ENCODE results near the gene EXOC4. TPM values are rescaled to one million over a fixed set of nuclear protein-coding genes. Genes with fewer than 3 reads are reported as not detected.

Gene EXOC4
- total and polyA plus RNA-seq, 2 donors (not counting 3 experiments of a cell fraction or from before 2014, with no cell fraction given): 20.3 to 73.1 TPM

- intact Hi-C loops (cut with micrococcal nuclease): no loop called here
These were observed 130.1 kb downstream of the EXOC4 start for GRCh38 chr7:133382775-133383559.

More at GRCh38 chr7:133382775-133383559, 130.1 kb downstream of the EXOC4 start:
- TF ChIP-seq GATA2 (IDR thresholded peaks at IDR 0.05; ENCODE audit: insufficient read depth, insufficient read length, low read depth, low read length): no peak
- no peak for TF ChIP-seq POLR2AphosphoS5 (IDR thresholded peaks at IDR 0.05; ENCODE audit: insufficient read depth, low read depth, low read length)
- no peak for TF ChIP-seq MYC (IDR thresholded peaks at IDR 0.05; ENCODE audit: low read depth, low read length)
- TF ChIP-seq CTCF (IDR thresholded peaks at IDR 0.05; ENCODE audit: extremely low read depth in 1 of 2, insufficient read depth in 1 of 2, low read depth in 1 of 2, low read length in 2 of 2): no peak
- TF ChIP-seq POLR2A (IDR thresholded peaks at IDR 0.05; ENCODE audit: low read depth, low read length): no peak
- TF ChIP-seq EZH2 (IDR thresholded peaks at IDR 0.05; ENCODE audit: borderline replicate concordance, low read depth, low read length, severe bottlenecking): no peak
- TF ChIP-seq MAX (IDR thresholded peaks at IDR 0.05; ENCODE audit: insufficient read depth, insufficient read length): no peak
- no peak for TF ChIP-seq FOS (IDR thresholded peaks at IDR 0.05; ENCODE audit: borderline replicate concordance, insufficient read depth, low read length)
- TF ChIP-seq JUN (IDR thresholded peaks at IDR 0.05; ENCODE audit: borderline replicate concordance, insufficient read depth, insufficient read length, low read depth): no peak
- Histone ChIP-seq H3K27ac (ENCODE audit: insufficient read depth, low read depth, low read length) (no peak overlapping the region), H3K36me3 (ENCODE audit: control insufficient read depth in 2 of 2, extremely low read depth in 1 of 2, insufficient read depth in 2 of 2, low read length in 2 of 2) (no peaks in the 10 kb centered on the region), H3K9me1 (replicated peaks; ENCODE audit: control insufficient read depth, extremely low read depth, insufficient read depth, low read length) (no peaks in the 10 kb centered on the region), H3K4me2 (ENCODE audit: insufficient read depth, low read length) (no peak overlapping the region), H4K20me1 (replicated peaks; ENCODE audit: control insufficient read depth, extremely low read depth, insufficient read depth, low read length) (no peaks in the 10 kb centered on the region), H2AFZ (ENCODE audit: low read depth, low read length) (no peak overlapping the region), H3K9me3 (replicated peaks; ENCODE audit: control insufficient read depth, insufficient read depth, low read length) (no peaks in the 10 kb centered on the region), H3K4me1 (ENCODE audit: control insufficient read depth, extremely low read depth, insufficient read depth, low read length) (no peaks in the 10 kb centered on the region), H3K4me3 (replicated peaks in 1 of 3; ENCODE audit: insufficient read depth in 1 of 3, low read depth in 1 of 3, low read length in 3 of 3) (no peak overlapping the region), H3K79me2 (ENCODE audit: control insufficient read depth, insufficient read depth, low read length) (no peaks in the 10 kb centered on the region), H3K9ac (replicated peaks; ENCODE audit: extremely low read depth, insufficient read depth, low read length) (no peak overlapping the region), H3K27me3 (ENCODE audit: control insufficient read depth in 2 of 2, insufficient read depth in 2 of 2, low read length in 2 of 2) (no peaks in the 10 kb centered on the region)
- BruUV-seq (replicated peaks): no TSS peak
- CTCF ChIA-PET: no interaction called here
- POLR2A ChIA-PET: no interaction called here
- FAIRE-seq: no peak
- no peak for DNase-seq (ENCODE audit: low read depth, low spot score)
- dilution Hi-C loops (cut with MboI; ENCODE audit: extremely low pct_ligation_motif_present, low sequenced_read_pairs): no loop called here
